NCI-H1417 treated with DMSO at 0.1 percent for 48 hours (cell line): ENCODE results near the gene SLC16A13.
"Not testable (repeated sequence)": the region's sequence is repeated elsewhere in the genome, so short reads cannot be mapped to it uniquely, and the experiment has no call there.

ENCODE experiments used
- DNase-seq: peaks from one replicate; lab custom pipeline; 2025; lab: John Stamatoyannopoulos, UW

Gene SLC16A13

GRCh38 chr17:7035591-7036368, at the start of gene SLC16A13:
Gene SLC16A13, plus strand, starts transcription at chr17:7036015. Its CDS starts 368 bp downstream, at chr17:7036383.
- peak; percentile 80 for DNase-seq

- no peak for DNase-seq
Observed at GRCh38 chr17:6986676-6987075, 49.1 kb upstream of the SLC16A13 start.

- no peak for DNase-seq
Observed at GRCh38 chr17:6989779-6990178, 46.0 kb upstream of the SLC16A13 start.

- not testable (repeated sequence) for DNase-seq
Observed at GRCh38 chr17:6993613-6994056, 42.2 kb upstream of the SLC16A13 start.

- no peak for DNase-seq
Observed at GRCh38 chr17:6994118-6994598, 41.7 kb upstream of the SLC16A13 start.

- no peak for DNase-seq
Observed at GRCh38 chr17:6994666-6995256, 41.1 kb upstream of the SLC16A13 start.

- DNase-seq: no peak
Observed at GRCh38 chr17:6995500-6996255, 40.1 kb upstream of the SLC16A13 start, which contains the start of gene ALOX12. Gene ALOX12, plus strand, starts transcription at chr17:6996049. Its CDS starts 69 bp downstream, at chr17:6996118.

GRCh38 chr17:6996256-6997011, 39.4 kb upstream of the SLC16A13 start:
- DNase-seq: no peak

- DNase-seq: no peak
Observed at GRCh38 chr17:6997171-6997570, 38.6 kb upstream of the SLC16A13 start.

- no peak for DNase-seq
Observed at GRCh38 chr17:6998855-6999508, 36.8 kb upstream of the SLC16A13 start.

GRCh38 chr17:7001318-7001961, 34.4 kb upstream of the SLC16A13 start:
- no peak for DNase-seq

GRCh38 chr17:7002288-7003047, 33.3 kb upstream of the SLC16A13 start:
- no peak for DNase-seq

GRCh38 chr17:7003745-7004144, 32.1 kb upstream of the SLC16A13 start:
- DNase-seq: no peak

- DNase-seq: peak; percentile 34
Observed at GRCh38 chr17:7004398-7005253, 31.2 kb upstream of the SLC16A13 start.

GRCh38 chr17:7005716-7006115, 30.1 kb upstream of the SLC16A13 start:
- DNase-seq: no peak

- no peak for DNase-seq
Observed at GRCh38 chr17:7007143-7007542, 28.7 kb upstream of the SLC16A13 start.

GRCh38 chr17:7010523-7010922, 25.3 kb upstream of the SLC16A13 start:
- DNase-seq: no peak

- no peak for DNase-seq
Observed at GRCh38 chr17:7011415-7011814, 24.4 kb upstream of the SLC16A13 start.

- no peak for DNase-seq
Observed at GRCh38 chr17:7011942-7012254, 23.9 kb upstream of the SLC16A13 start.
